Renal pelvis (tissue), 12 donors: ENCODE data around the gene RGPD3. TPM values are rescaled to one million over a fixed set of nuclear protein-coding genes. Genes with fewer than 3 reads are reported as not detected.
"Not testable (repeated sequence)": the region's sequence is repeated elsewhere in the genome, so short reads cannot be mapped to it uniquely, and the experiment has no call there.

Source experiments
- DNase-seq: peaks from one replicate; pipeline ENCODE4 v3.0.0-alpha.2; 2013
- long read RNA-seq, 16 experiments: transcript quantifications; one replicate each; lab custom pipeline, GENCODE V29; 2026
- polyA plus RNA-seq, 3 donors: library from polyadenylated mRNA; unstranded; fragments of 120-200 nt; gene quantifications; one replicate each; pipeline ENCODE4 v1.2.1, GENCODE V29; 2013; ENCODE audit not compliant: insufficient read length in 3 of 3

RGPD3 gene
- polyA plus RNA-seq = under 1 TPM; 0.21 to 0.38 (median 0.34) TPM
- long read RNA-seq, donor 1 = 0 reads
- long read RNA-seq, donor 2 = 0 reads
- long read RNA-seq, donor 3 = 0 reads
- long read RNA-seq, donor 4 = 0 reads
- long read RNA-seq, donor 5 = 0 reads
- long read RNA-seq, donor 6 = 0 reads
- long read RNA-seq, donor 7 = 0 reads
- long read RNA-seq, donor 8 = 0 reads
- long read RNA-seq, donor 9 = 0 reads
- long read RNA-seq, donor 10 = 0 reads
- long read RNA-seq, donor 11 = 0 reads
- long read RNA-seq, donor 12 = 0 reads
- long read RNA-seq, donor 13 = 0 reads
- long read RNA-seq, donor 14 = 0 reads
- long read RNA-seq, donor 15 = 0 reads
- long read RNA-seq, donor 16 = 0 reads

- not testable (repeated sequence) for DNase-seq
These were observed at the start of gene RGPD3 for GRCh38 chr2:106468107-106468506. RGPD3 (minus strand) TSS chr2:106468413; CDS start chr2:106468288, 125 bp downstream.

- DNase-seq = no peak
These were observed 49.1 kb upstream of the RGPD3 start for GRCh38 chr2:106517329-106517728.

- DNase-seq = no peak
These were observed 48.7 kb upstream of the RGPD3 start for GRCh38 chr2:106516864-106517263.

GRCh38 chr2:106516436-106516835 is 48.2 kb upstream of the RGPD3 start:
- no peak for DNase-seq

- DNase-seq = not testable (repeated sequence)
These were observed 46.6 kb upstream of the RGPD3 start for GRCh38 chr2:106514827-106515226.

- DNase-seq = not testable (repeated sequence)
These were observed 45.2 kb upstream of the RGPD3 start for GRCh38 chr2:106513391-106513790.

GRCh38 chr2:106511934-106512333 is 43.7 kb upstream of the RGPD3 start:
- DNase-seq = not testable (repeated sequence)

GRCh38 chr2:106511476-106511901 is 43.3 kb upstream of the RGPD3 start:
- not testable (repeated sequence) for DNase-seq

- not testable (repeated sequence) for DNase-seq
These were observed 42.6 kb upstream of the RGPD3 start for GRCh38 chr2:106510791-106511190.

GRCh38 chr2:106509374-106509770 is 41.2 kb upstream of the RGPD3 start:
- DNase-seq = not testable (repeated sequence)

- not testable (repeated sequence) for DNase-seq
These were observed 40.6 kb upstream of the RGPD3 start for GRCh38 chr2:106508660-106509373.

- not testable (repeated sequence) for DNase-seq
These were observed 37.9 kb upstream of the RGPD3 start for GRCh38 chr2:106506002-106506687.

GRCh38 chr2:106504787-106505186 is 36.6 kb upstream of the RGPD3 start:
- DNase-seq = not testable (repeated sequence)

GRCh38 chr2:106504192-106504591 is 36.0 kb upstream of the RGPD3 start:
- DNase-seq = not testable (repeated sequence)

- DNase-seq = not testable (repeated sequence)
These were observed 34.1 kb upstream of the RGPD3 start for GRCh38 chr2:106502351-106502750.

- not testable (repeated sequence) for DNase-seq
These were observed 32.1 kb upstream of the RGPD3 start for GRCh38 chr2:106500350-106500749.

GRCh38 chr2:106498549-106498948 is 30.3 kb upstream of the RGPD3 start:
- DNase-seq = not testable (repeated sequence)

- not testable (repeated sequence) for DNase-seq
These were observed 24.7 kb upstream of the RGPD3 start for GRCh38 chr2:106492913-106493312.

- not testable (repeated sequence) for DNase-seq
These were observed 24.2 kb upstream of the RGPD3 start for GRCh38 chr2:106492399-106492798.

GRCh38 chr2:106489701-106490100 is 21.5 kb upstream of the RGPD3 start:
- DNase-seq = not testable (repeated sequence)

GRCh38 chr2:106487386-106488191 is 19.4 kb upstream of the RGPD3 start:
- not testable (repeated sequence) for DNase-seq
